NCI-H128 (cell line): ENCODE results near the gene TRIM67.
"Not testable (repeated sequence)": the region's sequence is repeated elsewhere in the genome, so short reads cannot be mapped to it uniquely, and the experiment has no call there.

Experiments
- DNase-seq: peaks from one replicate; lab custom pipeline; 2025; ENCODE audit not compliant: unreplicated experiment; lab: John Stamatoyannopoulos, UW

The TRIM67 gene

GRCh38 chr1:231157311-231157710, 4.5 kb upstream of the TRIM67 start:
- no peak for DNase-seq

GRCh38 chr1:231158141-231158540, 3.7 kb upstream of the TRIM67 start:
- not testable (repeated sequence) for DNase-seq

GRCh38 chr1:231159202-231159962, 2.5 kb upstream of the TRIM67 start:
- no peak for DNase-seq

GRCh38 chr1:231159963-231160761, 1.7 kb upstream of the TRIM67 start:
- DNase-seq, result no peak

- DNase-seq, result no peak
Measured at GRCh38 chr1:231160895-231161666, 777 bp upstream of the TRIM67 start.

- no peak for DNase-seq
Measured at GRCh38 chr1:231162297-231162969, 575 bp downstream of the TRIM67 start.

- no peak for DNase-seq
Measured at GRCh38 chr1:231162970-231163829, 1.3 kb downstream of the TRIM67 start.

- DNase-seq, result no peak
Measured at GRCh38 chr1:231163830-231164427, 2.1 kb downstream of the TRIM67 start.

GRCh38 chr1:231165371-231165770, 3.5 kb downstream of the TRIM67 start:
- no peak for DNase-seq

GRCh38 chr1:231166398-231166797, 4.5 kb downstream of the TRIM67 start:
- DNase-seq, result no peak

- DNase-seq, result no peak
Measured at GRCh38 chr1:231170875-231171274, 9.0 kb downstream of the TRIM67 start.

GRCh38 chr1:231171623-231172197, 9.9 kb downstream of the TRIM67 start:
- DNase-seq, result no peak

- DNase-seq, result no peak
Measured at GRCh38 chr1:231172411-231172810, 10.6 kb downstream of the TRIM67 start.

- DNase-seq, result no peak
Measured at GRCh38 chr1:231176421-231176820, 14.6 kb downstream of the TRIM67 start.

GRCh38 chr1:231177226-231177625, 15.4 kb downstream of the TRIM67 start:
- DNase-seq, result no peak

- DNase-seq, result no peak
Measured at GRCh38 chr1:231177936-231178335, 16.1 kb downstream of the TRIM67 start.

- DNase-seq, result no peak
Measured at GRCh38 chr1:231178970-231179369, 17.1 kb downstream of the TRIM67 start.

- no peak for DNase-seq
Measured at GRCh38 chr1:231180034-231180433, 18.2 kb downstream of the TRIM67 start.

- DNase-seq, result no peak
Measured at GRCh38 chr1:231181271-231181670, 19.4 kb downstream of the TRIM67 start.
